ENCODE results near the gene F2RL3. TPM values are rescaled to one million over a fixed set of nuclear protein-coding genes. Genes with fewer than 3 reads are reported as not detected.

F2RL3 gene
- polyA plus RNA-seq, 1 experiment, result not detected

GRCh38 chr19:16927883-16928282 lies 39.1 kb downstream of the F2RL3 start:
- TF ChIP-seq CTCF (IDR thresholded peaks at IDR 0.05; ENCODE audit: insufficient read depth, low read depth, low read length), result no peak
- Histone ChIP-seq H3K27me3 (ENCODE audit: control insufficient read depth, insufficient read depth, low read length) (no peaks in the 10 kb centered on the region), H3K4me3 (ENCODE audit: low read depth, low read length) (no peak overlapping the region), H3K36me3 (ENCODE audit: control insufficient read depth, insufficient read depth, low read length) (no peaks in the 10 kb centered on the region)
- CTCF ChIA-PET, result no interaction called here
- no peak for DNase-seq (ENCODE audit: low read depth)
- POLR2A ChIA-PET, result no interaction called here

- no peak overlapping the region for H3K4me3 ChIP-seq (ENCODE audit: low read depth, low read length)
- H3K27me3 ChIP-seq (ENCODE audit: control insufficient read depth, insufficient read depth, low read length), result no peaks in the 10 kb centered on the region
- ChIA-PET POLR2A (no interaction called here), CTCF (no interaction called here)
- no peaks in the 10 kb centered on the region for H3K36me3 ChIP-seq (ENCODE audit: control insufficient read depth, insufficient read depth, low read length)
- DNase-seq (ENCODE audit: low read depth), result no peak
- no peak for TF ChIP-seq CTCF (IDR thresholded peaks at IDR 0.05; ENCODE audit: insufficient read depth, low read depth, low read length)
These were observed 39.6 kb downstream of the F2RL3 start for GRCh38 chr19:16928351-16928750.

- ChIA-PET CTCF (no interaction called here), POLR2A (no interaction called here)
- Histone ChIP-seq H3K4me3 (ENCODE audit: low read depth, low read length) (no peak overlapping the region), H3K27me3 (ENCODE audit: control insufficient read depth, insufficient read depth, low read length) (no peaks in the 10 kb centered on the region), H3K36me3 (ENCODE audit: control insufficient read depth, insufficient read depth, low read length) (no peaks in the 10 kb centered on the region)
- TF ChIP-seq CTCF (IDR thresholded peaks at IDR 0.05; ENCODE audit: insufficient read depth, low read depth, low read length), result no peak
- DNase-seq (ENCODE audit: low read depth), result no peak
These were observed 40.1 kb downstream of the F2RL3 start for GRCh38 chr19:16928916-16929315.

GRCh38 chr19:16930753-16931152 lies 42.0 kb downstream of the F2RL3 start:
- no peak for DNase-seq (ENCODE audit: low read depth)
- Histone ChIP-seq H3K4me3 (ENCODE audit: low read depth, low read length) (no peak overlapping the region), H3K27me3 (ENCODE audit: control insufficient read depth, insufficient read depth, low read length) (no peaks in the 10 kb centered on the region), H3K36me3 (ENCODE audit: control insufficient read depth, insufficient read depth, low read length) (no peaks in the 10 kb centered on the region)
- no peak for TF ChIP-seq CTCF (IDR thresholded peaks at IDR 0.05; ENCODE audit: insufficient read depth, low read depth, low read length)
- POLR2A ChIA-PET, result no interaction called here
- CTCF ChIA-PET, result no interaction called here

- ChIA-PET POLR2A (no interaction called here), CTCF (no interaction called here)
- TF ChIP-seq CTCF (IDR thresholded peaks at IDR 0.05; ENCODE audit: insufficient read depth, low read depth, low read length), result no peak
These were observed 42.5 kb downstream of the F2RL3 start for GRCh38 chr19:16931306-16931705.

More at GRCh38 chr19:16931306-16931705, 42.5 kb downstream of the F2RL3 start:
- no peak for DNase-seq (ENCODE audit: low read depth)
- no peaks in the 10 kb centered on the region for H3K27me3 ChIP-seq (ENCODE audit: control insufficient read depth, insufficient read depth, low read length)
- no peak overlapping the region for H3K4me3 ChIP-seq (ENCODE audit: low read depth, low read length)
- no peaks in the 10 kb centered on the region for H3K36me3 ChIP-seq (ENCODE audit: control insufficient read depth, insufficient read depth, low read length)
